Astrocyte (in vitro differentiated cells and primary cell): ENCODE data around the gene ETV7.

ENCODE experiments used
- EZH2 ChIP-seq: IDR thresholded peaks from 2 replicates; pipeline ENCODE4 v1.6.1; 2012; ENCODE audit warnings: mild to moderate bottlenecking, low read length, inconsistent platforms; ENCODE audit not compliant: insufficient read depth
- TF ChIP-seq, protein P1 (sequence below): IDR thresholded peaks from 2 replicates; pipeline ENCODE4 v1.5.1; 2011; ENCODE audit warnings: low read depth, mild to moderate bottlenecking, inconsistent platforms, low read length, moderate library complexity; ENCODE audit not compliant: insufficient read depth

DNA sequence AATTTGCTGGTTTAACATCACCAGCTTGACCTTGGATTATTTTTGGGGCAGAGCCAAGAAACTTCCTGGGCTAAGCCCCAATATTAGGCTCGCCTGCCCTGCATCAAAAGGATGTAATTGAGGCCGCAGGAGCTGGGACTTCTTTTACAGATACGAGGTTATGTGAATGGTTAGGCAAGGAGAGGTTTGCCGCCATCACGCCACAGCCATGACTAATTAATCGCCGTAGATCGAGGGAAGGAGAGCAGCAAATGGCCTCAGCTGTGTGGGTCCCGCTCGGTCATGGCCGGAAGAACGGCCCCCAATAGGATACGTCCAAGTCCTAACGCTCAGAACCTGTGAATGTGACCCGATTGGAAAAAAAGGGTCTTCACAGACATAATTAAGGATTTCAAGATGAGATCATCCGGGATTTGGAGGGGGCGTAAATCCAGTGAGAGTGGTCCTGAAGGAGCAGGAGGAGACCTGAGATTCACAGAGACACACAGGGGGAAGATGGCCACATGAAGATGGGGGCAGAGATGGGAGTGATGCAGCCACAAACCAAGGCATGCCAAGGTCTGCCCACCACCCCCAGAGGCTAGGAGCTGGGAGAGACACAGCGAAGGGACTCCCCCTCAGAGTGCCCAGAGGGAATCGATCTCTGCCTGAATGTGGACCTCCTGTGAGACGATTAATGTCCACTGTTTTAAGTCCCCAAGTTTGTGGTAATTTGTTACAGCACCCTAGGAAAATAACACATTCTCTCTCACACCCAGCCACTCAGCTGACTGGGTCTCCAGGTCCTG is 40.8 kb downstream of the ETV7 start:
- TF ChIP-seq, protein P1, sequence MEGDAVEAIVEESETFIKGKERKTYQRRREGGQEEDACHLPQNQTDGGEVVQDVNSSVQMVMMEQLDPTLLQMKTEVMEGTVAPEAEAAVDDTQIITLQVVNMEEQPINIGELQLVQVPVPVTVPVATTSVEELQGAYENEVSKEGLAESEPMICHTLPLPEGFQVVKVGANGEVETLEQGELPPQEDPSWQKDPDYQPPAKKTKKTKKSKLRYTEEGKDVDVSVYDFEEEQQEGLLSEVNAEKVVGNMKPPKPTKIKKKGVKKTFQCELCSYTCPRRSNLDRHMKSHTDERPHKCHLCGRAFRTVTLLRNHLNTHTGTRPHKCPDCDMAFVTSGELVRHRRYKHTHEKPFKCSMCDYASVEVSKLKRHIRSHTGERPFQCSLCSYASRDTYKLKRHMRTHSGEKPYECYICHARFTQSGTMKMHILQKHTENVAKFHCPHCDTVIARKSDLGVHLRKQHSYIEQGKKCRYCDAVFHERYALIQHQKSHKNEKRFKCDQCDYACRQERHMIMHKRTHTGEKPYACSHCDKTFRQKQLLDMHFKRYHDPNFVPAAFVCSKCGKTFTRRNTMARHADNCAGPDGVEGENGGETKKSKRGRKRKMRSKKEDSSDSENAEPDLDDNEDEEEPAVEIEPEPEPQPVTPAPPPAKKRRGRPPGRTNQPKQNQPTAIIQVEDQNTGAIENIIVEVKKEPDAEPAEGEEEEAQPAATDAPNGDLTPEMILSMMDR, result no peak
- TF ChIP-seq EZH2, result no peak
